H1 (cell line): ENCODE results near the gene REELD1. TPM values are rescaled to one million over a fixed set of nuclear protein-coding genes. Genes with fewer than 3 reads are reported as not detected.

ENCODE experiments used
- CREB1 ChIP-seq: IDR thresholded peaks from 2 replicates; pipeline ENCODE4 v1.6.1; 2012; ENCODE audit warnings: inconsistent platforms
- RXRA ChIP-seq: IDR thresholded peaks from 2 replicates; pipeline ENCODE4 v1.6.1; 2011; ENCODE audit warnings: low read depth, mild to moderate bottlenecking, low read length, moderate library complexity; ENCODE audit not compliant: insufficient read depth
- SP1 ChIP-seq: IDR thresholded peaks from 2 replicates; pipeline ENCODE4 v1.6.1; 2011; ENCODE audit warnings: low read depth, low read length
- SP4 ChIP-seq: IDR thresholded peaks from 2 replicates; pipeline ENCODE4 v1.6.1; 2012; ENCODE audit warnings: low read length, inconsistent platforms
- YY1 ChIP-seq: IDR thresholded peaks from 2 replicates; pipeline ENCODE4 v1.6.1; 2011; ENCODE audit warnings: low read depth, mild to moderate bottlenecking, low read length
- polyA plus RNA-seq, 7 experiments: library from polyadenylated mRNA; depleted of rRNA in 3 of 7; stranded (reverse) in 5 of 7; unstranded in 2 of 7; fragments of >200 nt in 5 of 7; fragments of 200-250 nt in 2 of 7; gene quantifications; 1 replicate in 5 of 7; 2 replicates in 1 of 7; 4 replicates in 1 of 7; pipeline versions ENCODE4 v1.2.1 to v1.2.3, GENCODE V29; 2011 to 2013; ENCODE audit warnings: missing spikeins in 2 of 7, mixed read lengths in 2 of 7
- total RNA-seq: library from RNA; stranded (reverse); fragmentation: NEBNext Ultra II Directional; extraction: Animal tissue kit (Norgen Biotek cat#: 25700); gene quantifications from 2 replicates; pipeline ENCODE4 v1.2.1, GENCODE V29; 2021
- TF ChIP-seq, protein P1 (sequence below), 3 experiments: IDR thresholded peaks; 1 replicate in 2 of 3; 2 replicates in 1 of 3; pipeline versions ENCODE4 v1.5.1 to v1.6.1; 2011; ENCODE audit warnings: low read length in 3 of 3, mild to moderate bottlenecking in 3 of 3, inconsistent platforms in 2 of 3, low read depth in 1 of 3, moderate library complexity in 1 of 3; ENCODE audit not compliant: insufficient read depth in 1 of 3; ENCODE audit errors: control extremely low read depth in 1 of 3

The REELD1 gene
- total and polyA plus RNA-seq, 2 of the 8 experiments (the other 6 are each of a cell fraction or from before 2014, with no cell fraction given): 0.03 TPM; not detected in 1

DNA sequence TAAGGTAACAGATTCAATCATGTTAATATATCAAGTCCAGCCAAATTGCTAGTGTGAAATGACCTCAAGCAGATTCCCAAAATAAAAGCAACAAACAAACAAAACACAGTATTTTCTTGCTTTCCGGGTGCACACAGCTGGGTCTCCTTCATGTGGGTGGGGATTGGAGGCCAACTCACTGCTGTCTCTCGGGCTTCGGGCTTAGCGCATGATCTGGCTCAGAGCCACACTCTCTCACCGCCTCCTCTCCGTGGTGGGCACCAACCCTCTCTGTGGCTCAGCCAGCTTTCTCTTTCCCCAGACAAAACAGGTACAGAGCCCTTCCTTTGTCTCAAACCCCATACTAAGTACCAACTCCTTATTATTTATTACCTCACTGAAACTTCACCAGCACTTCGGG is 2.9 kb upstream of the REELD1 start (continued):
- no peak for TF ChIP-seq SP4
- TF ChIP-seq RXRA: no peak
- TF ChIP-seq CREB1: no peak
- no peak for TF ChIP-seq SP1
- no peak for TF ChIP-seq YY1
- TF ChIP-seq, protein P1, sequence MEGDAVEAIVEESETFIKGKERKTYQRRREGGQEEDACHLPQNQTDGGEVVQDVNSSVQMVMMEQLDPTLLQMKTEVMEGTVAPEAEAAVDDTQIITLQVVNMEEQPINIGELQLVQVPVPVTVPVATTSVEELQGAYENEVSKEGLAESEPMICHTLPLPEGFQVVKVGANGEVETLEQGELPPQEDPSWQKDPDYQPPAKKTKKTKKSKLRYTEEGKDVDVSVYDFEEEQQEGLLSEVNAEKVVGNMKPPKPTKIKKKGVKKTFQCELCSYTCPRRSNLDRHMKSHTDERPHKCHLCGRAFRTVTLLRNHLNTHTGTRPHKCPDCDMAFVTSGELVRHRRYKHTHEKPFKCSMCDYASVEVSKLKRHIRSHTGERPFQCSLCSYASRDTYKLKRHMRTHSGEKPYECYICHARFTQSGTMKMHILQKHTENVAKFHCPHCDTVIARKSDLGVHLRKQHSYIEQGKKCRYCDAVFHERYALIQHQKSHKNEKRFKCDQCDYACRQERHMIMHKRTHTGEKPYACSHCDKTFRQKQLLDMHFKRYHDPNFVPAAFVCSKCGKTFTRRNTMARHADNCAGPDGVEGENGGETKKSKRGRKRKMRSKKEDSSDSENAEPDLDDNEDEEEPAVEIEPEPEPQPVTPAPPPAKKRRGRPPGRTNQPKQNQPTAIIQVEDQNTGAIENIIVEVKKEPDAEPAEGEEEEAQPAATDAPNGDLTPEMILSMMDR (IDR thresholded peaks at IDR 0.05; ENCODE audit: control extremely low read depth in 1 of 3, insufficient read depth in 1 of 3, low read depth in 1 of 3, low read length in 3 of 3): no peak
